Stimulated activated CD4-positive, alpha-beta T cell treated with anti-CD3 and anti-CD28 coated beads, Interleukin-15, amount 100 ng/mL, for 48 hours (primary cell): ENCODE data around the gene ESYT1.
"Not testable (repeated sequence)": the region's sequence is repeated elsewhere in the genome, so short reads cannot be mapped to it uniquely, and the experiment has no call there.

Source experiments
- DNase-seq, 2 donors: peaks; one replicate each; pipeline ENCODE4 v3.0.0-alpha.2; 2020; ENCODE audit warnings: low read depth in 2 of 2

The ESYT1 gene

DNA sequence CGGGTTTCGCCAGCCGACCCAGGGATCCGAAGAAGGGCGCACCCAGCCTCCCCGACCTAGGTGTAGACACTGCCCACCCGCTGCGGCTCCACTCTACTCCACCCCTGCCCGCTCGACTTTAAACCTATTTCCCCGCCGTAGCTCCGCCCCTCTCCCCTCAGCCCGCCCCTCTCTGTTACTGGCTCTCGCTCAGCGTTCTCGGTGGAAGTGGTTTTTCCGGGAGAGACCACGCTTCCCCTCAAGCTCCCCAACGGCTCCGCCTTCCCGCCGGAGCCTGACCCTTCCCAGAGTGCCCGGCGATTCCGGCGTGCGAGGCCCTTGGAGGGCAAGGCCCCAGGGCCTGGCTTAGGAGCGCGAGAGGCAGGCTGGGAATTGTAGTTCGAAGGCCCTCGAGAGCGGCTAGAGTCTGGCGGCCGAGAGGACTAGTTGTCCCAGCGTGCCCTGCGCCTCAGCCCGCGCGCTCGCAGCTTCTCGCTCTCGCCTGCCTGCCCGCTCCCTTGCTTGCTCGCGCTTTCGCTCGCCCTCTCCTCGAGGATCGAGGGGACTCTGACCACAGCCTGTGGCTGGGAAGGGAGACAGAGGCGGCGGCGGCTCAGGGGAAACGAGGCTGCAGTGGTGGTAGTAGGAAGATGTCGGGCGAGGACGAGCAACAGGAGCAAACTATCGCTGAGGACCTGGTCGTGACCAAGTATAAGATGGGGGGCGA, 23.8 kb upstream of the ESYT1 start, which contains the start of gene PA2G4:
Gene PA2G4 (plus strand): TSS at position 451 of the 706 bp plus-strand sequence. CDS start 179 bp downstream, at position 630.
- DNase-seq, result peak; percentile 97 to 99

DNA sequence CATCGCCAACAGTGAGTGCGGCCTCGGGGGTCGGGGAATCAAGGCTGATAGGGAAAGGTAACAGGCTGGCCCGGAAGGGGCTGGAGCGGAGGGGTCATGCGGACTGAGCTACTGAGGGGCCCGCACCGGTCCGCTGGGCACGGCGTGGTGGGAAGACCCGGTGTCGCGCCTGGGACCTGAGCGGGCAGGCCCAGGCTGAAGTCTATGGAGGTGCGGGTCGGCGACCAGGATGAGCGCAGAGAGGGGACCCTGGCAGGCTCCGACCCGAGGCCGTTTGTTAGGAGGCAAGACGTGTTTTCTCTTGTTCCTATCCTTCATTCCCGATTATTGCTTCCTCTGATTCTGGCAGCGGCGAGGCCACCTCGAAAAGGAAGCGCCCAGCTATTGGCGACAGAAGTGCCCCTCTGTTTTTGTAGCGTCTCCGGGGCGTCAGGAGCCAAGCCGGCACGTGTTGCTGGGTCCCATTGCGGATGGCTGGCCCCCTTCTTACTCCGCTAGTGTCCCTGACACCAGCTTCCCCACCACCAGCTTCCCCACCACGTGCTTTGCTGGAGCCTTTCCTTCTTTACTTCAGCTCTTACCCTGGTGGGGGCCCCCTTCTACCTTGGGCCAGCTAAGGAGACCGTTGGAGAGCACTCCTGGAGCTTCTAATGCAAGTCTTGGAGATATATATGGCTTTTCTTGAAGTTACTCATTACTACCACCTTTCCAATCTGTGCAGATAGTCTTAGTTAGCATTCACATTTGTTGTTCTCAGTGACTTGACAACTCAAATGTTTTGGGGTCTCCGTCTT, 23.1 kb upstream of the ESYT1 start:
- DNase-seq, result peak in 1 of 2 donors; percentile 17

DNA sequence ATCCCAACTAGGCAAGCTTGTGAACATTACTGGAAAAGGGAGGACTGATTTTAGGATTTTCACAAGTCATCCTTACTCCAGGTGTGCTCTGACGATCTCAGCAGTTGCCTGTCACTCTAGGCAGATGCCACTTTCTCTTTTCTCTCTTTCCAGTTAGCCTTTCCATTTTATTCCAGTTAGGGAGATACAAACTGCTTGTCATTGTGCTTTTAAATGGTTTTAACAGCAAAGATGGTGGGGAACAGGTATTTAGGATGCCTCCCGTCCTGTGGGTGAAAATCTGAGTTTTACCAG, 22.5 kb upstream of the ESYT1 start:
- DNase-seq, result no peak

DNA sequence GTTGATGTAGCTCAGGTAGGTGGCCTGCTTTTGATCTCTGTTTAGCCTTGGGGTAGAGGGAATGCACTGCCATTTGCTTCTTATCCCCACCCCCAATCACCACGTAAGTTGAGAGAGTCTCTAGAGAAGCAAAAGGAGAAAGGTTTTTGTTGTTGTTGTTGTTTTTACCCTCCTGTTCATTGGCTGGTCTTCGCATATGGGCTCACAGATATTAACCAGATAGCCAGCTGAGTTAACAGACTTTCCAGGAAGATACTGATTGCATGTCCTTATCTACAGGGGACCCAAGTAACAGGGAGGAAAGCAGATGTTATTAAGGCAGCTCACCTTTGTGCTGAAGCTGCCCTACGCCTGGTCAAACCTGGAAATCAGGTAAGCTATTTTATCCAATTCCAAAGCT, 20.8 kb upstream of the ESYT1 start:
- no peak for DNase-seq

DNA sequence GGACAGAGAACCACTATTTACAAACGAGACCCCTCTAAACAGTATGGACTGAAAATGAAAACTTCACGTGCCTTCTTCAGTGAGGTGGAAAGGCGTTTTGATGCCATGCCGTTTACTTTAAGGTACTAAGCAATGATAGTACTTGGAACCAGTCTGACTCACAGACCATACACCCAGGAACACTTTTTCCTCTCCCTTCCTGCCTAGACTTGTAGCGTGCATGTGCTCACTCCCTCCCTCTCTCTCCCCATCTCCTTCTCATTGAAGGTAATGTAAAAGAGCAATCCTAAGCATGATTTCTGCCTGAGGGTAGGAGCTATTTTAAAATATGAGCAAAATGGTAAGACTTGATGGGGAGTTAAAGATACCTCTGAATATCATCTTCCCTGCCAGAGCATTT, 17.5 kb upstream of the ESYT1 start:
- no peak for DNase-seq

DNA sequence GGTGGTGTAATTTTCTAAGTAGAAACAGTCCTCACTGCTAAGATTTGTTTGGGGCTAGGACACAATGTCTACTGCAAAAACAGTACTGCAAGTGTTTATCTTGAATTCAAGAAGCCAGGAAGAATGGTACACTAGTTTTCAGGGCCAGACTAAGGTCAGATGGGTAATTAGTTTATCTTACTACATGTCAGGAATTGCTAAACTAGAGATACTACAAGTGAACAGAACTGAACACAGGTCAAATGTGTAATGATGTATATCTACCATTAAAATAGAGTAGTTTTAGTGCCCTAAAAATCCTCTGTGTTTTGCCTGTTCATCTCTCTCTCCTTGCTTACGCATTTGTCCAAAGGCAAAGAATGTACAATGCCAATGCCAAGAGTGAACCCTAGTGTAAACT, 14.0 kb upstream of the ESYT1 start:
- DNase-seq, result no peak

GRCh38 chr12:56115329-56115728, 12.7 kb upstream of the ESYT1 start:
- DNase-seq, result no peak

DNA sequence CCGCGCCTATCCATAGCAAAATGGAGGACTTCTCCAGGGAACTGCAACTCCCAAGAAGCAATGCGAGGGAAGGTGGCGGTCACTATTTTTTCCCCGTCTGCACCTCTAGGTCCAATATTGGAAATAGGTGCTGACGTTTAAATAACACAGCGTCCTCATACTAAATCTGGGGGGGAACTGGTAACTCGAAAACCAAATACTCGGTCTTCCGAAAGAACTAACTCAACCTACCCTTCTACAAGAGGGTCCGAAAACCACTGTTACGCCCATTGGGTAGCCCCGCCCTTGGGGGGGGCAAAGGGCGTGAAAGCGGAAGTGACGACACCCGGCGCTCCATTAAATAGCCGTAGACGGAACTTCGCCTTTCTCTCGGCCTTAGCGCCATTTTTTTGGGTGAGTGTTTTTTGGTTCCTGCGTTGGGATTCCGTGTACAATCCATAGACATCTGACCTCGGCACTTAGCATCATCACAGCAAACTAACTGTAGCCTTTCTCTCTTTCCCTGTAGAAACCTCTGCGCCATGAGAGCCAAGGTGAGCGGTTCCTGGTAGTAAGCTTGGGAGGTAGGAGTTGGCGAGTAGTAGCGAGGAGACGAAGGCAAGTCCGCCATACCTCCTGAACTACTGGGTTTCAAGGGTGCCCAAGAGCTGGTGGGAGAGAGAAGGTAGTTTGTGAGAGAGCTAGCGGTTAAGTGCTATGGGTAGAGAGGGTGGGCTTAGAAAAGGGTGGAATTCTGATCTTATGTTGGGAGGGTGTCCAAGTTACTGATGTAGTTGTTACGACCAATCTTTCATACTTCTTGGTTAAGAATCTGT, 11.6 kb upstream of the ESYT1 start, which contains the start of gene RPL41:
Gene RPL41 (plus strand): TSS at position 367 of the 815 bp plus-strand sequence.
- DNase-seq, result peak; percentile 88 to 90

DNA sequence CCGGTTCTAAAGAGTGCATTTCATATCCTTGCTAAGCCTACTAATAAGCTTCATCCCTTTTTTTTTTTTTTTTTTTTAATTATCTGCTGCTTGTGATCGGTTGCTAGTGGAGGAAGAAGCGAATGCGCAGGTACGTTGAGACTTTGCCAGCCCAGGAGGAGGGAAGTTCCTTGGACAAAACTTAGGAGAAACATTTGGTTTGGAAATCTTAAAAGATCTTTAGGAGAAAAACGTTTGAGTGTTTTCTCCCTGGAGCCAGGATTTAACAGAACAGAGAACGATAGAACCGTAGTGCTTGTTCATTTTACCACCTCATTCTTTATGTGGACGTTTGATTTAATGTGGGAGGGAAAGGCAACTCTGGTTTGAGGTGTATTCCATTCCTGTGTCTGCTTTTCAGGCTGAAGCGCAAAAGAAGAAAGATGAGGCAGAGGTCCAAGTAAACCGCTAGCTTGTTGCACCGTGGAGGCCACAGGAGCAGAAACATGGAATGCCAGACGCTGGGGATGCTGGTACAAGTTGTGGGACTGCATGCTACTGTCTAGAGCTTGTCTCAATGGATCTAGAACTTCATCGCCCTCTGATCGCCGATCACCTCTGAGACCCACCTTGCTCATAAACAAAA, 10.9 kb upstream of the ESYT1 start:
- not testable (repeated sequence) for DNase-seq

GRCh38 chr12:56117778-56118687, 10.0 kb upstream of the ESYT1 start, which contains the start of gene ZC3H10:
Gene ZC3H10 (plus strand): TSS chr12:56118266. CDS start chr12:56120563, 2,297 bp downstream.
- DNase-seq, result peak; percentile 98 to 99

GRCh38 chr12:56118688-56119357, 9.2 kb upstream of the ESYT1 start:
- no peak for DNase-seq

DNA sequence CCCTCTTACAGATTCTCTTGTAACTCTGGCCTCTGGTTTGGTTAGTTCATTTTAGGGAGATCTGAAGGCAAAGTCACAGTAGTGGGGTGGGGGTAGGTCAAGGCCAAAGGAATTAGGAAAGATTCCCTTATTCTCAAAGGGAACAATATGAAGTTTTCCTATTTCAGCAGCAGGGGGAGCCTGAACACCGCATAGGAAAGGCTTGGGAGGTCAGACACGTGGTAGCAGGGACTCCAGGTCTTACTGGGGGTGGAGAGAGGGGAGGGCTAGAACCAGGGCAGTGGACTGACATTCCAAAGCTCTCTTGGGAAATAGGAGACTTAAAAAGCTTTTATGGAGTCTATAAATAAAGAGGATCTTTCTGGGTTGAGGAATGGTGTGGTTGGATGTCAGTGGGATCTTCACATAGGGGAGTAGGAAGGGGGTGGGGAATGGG, 8.7 kb upstream of the ESYT1 start:
- DNase-seq, result peak in 1 of 2 donors; percentile 33

- no peak for DNase-seq
Measured at GRCh38 chr12:56120158-56120846, 7.8 kb upstream of the ESYT1 start.

GRCh38 chr12:56121204-56121870, 6.7 kb upstream of the ESYT1 start:
- no peak for DNase-seq

DNA sequence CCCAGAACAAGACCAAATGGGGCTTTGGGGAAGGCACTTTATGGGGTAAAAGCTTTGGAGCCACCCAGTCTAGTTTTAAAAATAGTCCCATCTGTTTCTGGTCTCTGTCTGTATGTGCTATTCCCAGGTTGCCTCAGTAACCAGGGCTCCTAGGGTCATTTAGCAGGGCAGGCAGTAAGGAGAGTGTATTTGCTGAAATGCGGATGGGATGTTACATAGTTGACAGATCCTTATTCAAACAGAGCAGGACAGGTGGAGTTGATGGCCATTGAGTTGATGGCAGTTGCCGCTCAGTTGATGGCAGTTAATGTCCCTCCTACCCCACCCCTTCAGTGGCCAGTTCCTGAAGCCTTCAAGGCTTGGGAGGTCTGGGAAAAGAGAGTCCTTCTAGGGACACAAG, 5.4 kb upstream of the ESYT1 start:
- DNase-seq, result no peak

GRCh38 chr12:56124133-56124532, 3.9 kb upstream of the ESYT1 start:
- no peak for DNase-seq

DNA sequence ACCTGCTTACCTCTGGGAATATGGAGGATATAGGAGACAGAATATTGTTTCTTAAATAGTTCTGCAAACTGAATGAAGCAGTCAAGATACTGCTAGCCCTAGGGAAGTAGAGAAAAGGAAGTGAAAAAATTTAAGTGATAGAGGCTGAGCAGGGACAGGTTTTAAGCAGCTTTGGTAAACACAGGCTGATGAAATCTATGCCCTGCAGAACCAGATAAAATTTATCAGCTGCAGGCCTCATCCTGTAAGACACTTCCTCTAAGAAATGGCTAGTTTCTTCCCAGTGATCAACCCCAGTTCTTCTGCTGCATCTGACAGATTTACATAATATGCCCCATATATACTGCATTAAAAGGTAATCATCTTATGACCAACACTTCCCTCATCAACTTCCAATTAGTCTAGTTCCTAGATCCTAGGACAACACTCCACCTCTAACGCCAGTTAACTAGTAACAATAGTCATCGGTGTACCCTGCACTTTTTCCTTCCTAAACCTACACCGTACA, 1.3 kb upstream of the ESYT1 start:
- DNase-seq, result no peak

DNA sequence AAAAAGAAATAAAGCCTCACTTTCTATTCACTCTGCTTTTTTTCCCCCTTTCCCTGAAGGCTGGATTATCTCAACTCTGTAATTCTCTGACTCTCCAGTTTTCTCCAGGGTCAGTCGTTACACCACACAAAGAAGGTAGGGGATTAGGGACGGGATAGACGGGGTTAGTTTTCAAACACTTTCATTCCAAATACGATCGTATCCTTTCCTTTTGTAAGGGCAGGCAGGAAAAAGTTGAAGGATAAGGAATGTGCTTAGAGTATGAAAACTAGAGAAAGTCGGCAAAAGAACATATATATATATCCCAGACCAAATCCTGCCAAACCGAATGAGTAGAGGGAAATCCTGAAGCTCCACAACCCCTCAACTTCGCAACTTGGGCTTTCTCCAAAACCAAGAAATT, 581 bp upstream of the ESYT1 start:
- no peak for DNase-seq
